ENCODE data around the gene FUZ.
"Not testable (repeated sequence)": the region's sequence is repeated elsewhere in the genome, so short reads cannot be mapped to it uniquely, and the experiment has no call there.

FUZ gene

DNA sequence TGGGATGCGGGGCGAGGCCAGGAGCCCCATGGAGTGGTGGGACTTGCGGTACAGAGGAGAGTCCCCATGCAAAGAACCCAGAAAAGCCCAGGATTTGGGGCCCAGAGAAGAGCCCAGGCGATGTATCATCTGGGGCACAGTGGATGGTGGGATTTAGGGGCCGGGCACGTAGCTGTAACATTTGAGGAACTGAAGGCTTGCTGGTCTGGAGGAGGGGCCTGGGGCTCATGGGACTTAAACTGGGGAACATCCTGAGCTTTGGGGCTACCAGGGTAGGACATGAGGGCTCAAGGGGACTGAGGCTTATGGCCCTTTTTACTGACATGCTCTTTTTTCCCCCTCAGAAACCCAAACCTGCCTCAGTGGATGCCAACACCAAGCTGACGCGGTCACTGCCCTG is 18.5 kb upstream of the FUZ start:
- DNase-seq (ENCODE audit: low read depth in 2 of 2): no peak

DNA sequence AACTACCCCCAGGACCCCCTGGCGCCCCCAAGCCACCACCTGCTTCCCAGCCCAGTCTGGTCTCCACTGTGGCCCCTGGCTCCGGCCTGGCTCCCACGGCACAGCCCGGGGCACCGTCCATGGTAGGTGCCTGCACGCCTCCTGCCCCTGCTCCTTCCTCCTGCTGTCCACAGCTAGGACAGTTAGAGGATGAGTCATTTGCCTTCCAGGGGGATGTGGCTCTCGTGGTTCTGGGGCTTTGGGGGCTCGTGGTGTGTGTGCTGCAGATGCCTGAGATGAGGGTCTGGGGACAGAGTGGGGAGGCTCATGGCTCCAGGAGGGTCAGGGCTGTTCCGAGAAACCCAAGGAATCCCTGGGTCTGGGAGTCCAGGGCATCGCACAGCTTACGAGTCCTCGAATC is 17.7 kb upstream of the FUZ start:
- no peak for DNase-seq (ENCODE audit: low read depth in 2 of 2)

DNA sequence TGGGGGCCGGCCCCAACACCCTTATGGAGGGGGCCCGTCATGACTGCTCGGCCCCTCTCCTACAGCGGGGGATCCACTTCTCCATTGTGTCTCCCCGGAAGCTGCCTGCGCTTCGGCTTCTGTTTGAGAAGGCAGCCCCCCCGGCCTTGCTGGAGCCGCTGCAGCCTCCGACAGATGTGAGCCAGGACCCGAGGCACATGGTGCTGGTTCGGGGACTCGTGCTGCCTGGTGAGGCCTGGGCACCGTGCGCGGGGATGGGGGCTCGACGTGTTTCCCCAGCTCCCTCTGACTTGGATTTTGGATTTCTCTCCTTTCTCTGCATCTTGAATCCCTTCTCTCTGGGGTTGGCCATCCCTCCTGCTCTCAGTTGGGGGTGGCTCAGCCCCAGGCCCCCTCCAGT is 16.6 kb upstream of the FUZ start:
- DNase-seq (ENCODE audit: low read depth in 2 of 2): no peak

DNA sequence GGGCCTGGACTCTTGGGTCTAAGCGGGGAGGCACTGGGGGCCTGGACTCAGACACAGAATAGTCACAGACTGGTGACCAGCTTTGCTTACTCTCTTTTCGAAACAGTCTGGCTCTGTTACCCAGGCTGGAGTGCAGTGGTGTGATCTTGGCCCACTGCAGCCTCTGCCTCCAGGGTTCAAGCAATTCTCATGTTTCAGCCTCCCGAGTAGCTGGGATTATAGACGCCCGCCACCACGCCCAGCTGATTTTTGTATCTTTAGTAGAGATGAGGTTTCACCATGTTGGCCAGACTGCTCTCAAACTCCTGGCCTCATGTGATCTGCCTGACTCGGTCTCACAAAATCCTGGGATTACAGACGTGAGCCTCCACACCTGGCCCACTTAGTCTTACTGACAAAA is 16.1 kb upstream of the FUZ start:
- DNase-seq (ENCODE audit: low read depth in 2 of 2): no peak

DNA sequence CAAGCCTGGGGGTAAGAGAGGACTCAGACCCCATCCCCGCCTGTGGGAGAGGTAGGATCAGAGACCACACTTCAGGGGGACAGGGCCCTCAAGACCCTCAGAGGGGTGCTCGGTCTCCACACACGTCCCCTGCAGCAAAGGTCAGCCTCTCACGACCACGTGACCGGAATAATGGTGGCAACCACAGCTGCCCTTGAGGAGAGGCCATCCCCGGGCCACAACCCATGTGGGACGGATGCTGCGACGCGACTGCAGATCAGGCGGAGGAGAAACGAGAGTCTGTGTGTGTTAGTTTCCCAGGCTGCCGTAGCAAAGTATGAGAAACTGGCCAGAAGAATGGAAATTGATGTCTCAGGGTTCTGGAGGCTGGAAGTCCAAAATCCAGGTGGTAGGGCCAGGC is 13.9 kb upstream of the FUZ start:
- DNase-seq (ENCODE audit: low read depth in 2 of 2): no peak

DNA sequence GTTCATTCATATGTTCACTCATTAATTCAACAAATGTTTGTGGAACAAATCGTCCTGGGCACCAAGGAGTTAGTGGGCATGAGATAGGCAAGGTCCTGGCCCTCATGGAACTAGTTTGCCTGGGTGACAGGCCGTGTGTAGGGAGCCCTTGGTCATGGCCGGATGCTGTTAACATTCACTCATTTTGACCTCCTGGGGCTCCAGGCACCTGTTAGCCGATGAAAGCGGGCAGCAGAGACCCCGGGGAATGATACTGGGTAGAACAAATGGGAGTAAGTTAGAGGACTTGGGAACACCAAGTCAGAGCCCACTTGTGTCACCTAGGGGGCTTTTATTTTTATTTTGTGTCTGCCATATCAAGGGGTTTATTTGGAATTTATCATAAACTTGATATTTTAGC is 11.6 kb upstream of the FUZ start:
- no peak for DNase-seq (ENCODE audit: low read depth in 2 of 2)

DNA sequence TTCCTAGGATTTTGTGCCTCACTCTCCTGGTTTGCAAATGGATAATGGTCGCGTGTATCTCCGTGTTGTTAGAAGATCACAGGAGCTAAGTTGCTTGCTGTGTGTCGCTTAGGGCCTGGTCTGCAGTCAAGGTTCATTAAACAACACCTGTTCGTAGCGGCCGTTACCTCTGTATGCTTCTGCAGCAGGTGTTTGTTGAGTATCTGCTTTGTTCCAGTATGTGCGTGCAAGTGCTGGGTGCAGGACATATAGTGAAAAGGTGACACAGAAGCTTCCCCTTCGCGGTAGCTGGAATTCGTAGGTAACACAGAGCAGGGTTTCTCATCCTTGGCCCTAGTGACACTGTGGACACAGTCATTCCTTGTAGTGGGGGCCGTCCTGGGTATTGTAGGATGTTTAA is 10.4 kb upstream of the FUZ start:
- no peak for DNase-seq (ENCODE audit: low read depth in 2 of 2)

DNA sequence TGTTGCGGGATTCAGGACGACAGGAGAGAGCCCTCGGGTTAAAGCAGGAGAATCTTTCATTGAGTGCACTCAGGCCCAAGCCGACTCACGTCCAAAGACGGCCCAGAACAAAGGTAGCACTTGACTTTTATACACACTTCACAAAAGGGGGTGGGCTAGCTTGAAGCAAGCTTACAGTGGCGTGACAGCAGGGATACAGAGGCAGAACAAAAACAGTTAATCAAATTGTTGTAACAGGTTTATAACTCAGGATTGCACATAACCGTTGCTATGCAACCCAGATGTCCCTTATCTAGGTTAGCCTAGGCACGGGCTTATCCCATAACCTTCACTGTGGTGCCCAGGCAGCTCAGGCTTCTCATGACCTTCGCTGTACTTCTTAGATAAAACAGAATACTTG is 7.0 kb upstream of the FUZ start:
- no peak for DNase-seq (ENCODE audit: low read depth in 2 of 2)

DNA sequence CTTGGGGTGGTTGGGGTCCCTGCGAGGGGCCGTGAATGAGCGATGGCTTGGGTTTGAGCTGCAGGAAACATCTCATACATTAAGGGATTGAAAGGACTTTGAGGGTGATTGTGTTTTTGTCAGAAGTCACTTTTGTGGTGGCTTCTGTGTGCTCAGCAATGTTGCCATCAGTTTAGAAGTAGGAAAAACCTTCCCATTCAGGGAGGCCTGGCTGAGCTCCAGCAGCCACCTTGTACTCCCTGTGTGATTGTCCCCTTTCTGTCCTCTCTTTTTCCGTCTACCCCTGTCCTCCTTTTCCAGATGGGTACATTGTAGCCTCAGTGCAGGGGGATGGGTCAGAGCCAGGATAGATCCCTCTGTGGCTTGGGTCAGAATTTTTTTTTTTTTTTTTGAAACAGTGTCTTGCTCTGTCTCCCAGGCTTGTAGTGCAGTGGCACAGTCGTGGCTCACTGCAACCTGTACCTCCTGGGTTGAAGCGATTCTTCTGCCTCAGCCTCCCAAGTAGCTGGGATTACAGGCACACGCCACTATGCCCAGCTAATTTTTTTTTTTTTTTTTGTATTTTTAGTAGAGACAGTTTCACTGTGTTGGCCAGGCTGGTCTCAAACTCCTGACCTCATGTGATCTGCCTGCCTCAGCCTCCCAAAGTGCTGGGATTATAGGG is 6.5 kb upstream of the FUZ start:
- DNase-seq (ENCODE audit: low read depth in 2 of 2): not testable (repeated sequence)

DNA sequence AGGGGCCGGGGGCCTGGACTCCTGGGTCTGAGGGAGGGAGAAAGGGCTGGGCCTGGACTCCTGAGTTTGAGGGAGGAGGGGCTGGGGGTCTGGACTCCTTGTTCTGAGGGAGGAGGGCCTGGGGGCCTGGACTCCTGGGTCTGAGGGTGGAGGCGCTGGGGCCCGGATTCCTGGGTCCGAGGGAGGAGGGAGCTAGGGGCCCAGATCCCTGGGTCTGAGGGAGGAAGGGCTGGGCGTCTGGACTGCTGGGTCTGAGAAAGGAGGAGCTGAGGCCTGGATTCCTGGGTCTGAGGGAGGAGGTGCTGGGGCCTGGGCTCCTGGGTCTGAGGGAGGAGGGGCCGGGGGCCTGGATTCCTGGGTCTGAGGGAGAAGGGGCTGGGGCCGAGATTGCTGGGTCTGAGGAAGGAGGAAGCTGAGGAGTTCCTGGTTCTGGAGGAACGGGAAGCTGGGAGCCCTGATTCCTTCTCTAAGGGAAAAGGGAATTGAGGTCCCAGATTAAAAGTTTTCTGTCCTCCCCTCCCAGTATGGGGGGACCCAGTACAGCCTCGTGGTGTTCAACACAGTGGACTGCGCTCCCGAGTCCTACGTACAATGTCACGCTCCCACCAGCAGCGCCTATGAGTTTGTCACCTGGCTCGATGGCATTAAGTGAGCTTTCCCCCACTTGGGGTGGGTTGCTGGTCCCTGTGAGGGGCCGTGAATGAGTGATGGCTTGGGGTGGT is 5.7 kb upstream of the FUZ start:
- DNase-seq (ENCODE audit: low read depth in 2 of 2): no peak

DNA sequence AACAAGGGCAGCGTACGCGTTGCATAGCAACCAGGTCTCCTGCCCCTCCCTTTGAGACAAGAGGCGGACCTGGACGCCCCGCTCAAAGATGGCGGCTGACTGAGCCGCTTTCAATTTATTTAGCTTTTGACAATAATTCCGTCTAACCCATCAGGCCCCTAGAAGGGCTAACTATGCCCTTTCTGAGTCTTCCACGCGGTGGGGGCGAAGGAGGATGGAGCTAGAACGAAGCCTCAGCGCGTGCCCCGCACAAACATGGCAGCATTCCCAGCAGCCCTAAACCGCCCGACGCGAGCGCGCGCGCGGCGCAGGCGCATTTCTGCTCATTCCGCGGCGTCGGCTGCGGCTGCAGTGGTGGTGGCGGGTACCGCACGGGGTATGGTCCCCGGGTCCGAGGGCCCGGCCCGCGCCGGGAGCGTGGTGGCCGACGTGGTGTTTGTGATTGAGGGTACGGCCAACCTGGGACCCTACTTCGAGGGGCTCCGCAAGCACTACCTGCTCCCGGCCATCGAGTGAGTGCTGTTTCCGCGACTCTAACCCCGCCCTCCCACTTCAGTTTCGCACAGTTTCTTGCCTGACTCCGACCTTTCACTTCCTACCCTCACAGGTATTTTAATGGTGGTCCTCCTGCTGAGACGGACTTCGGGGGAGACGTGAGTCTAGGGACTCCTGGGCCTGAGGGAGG is 5.0 kb upstream of the FUZ start, which contains the start of gene MED25:
TSS of gene MED25 (plus strand) at position 326 of the 685 bp plus-strand sequence. CDS start at position 379, 53 bp downstream.
- DNase-seq (ENCODE audit: low read depth in 2 of 2): peak; percentile 67 to 76

DNA sequence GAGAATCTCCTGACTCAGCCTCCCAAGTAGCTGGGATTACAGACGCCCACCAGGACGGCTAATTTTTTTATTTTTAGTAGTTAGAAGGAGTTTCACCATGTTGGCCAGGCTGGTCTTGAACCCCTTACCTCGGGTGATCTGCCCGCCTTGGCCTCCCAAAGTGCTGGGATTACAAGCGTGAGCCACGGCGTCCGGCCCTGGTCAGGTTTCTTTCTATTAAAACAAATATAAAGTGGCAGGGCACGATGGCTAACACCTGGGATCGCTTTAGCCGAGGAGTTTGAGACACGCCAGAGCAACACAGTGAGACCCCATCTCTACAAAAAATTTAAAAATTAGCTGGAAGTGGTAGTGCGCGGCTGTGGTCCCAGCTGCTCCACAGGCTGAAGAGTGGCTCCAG is 3.5 kb upstream of the FUZ start:
- no peak for DNase-seq (ENCODE audit: low read depth in 2 of 2)

DNA sequence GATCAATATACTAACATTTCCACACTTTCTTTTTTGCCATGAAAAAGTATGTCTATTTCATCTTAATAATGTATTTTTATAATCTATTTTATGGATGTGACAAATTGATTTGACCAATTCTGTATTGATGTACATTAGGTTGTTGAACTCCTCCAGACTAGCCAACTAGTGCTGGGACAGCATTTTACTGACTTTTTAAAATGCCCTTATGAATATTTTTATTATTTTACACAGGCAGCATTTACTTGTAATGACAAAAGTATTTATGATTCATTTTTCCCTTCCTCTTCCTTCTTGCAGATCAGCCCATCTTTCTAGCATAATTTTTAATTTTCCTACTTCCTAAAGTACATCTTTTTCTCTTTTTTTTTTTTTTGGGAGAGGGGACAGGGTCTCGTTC is 918 bp upstream of the FUZ start:
- DNase-seq (ENCODE audit: low read depth in 2 of 2): no peak

DNA sequence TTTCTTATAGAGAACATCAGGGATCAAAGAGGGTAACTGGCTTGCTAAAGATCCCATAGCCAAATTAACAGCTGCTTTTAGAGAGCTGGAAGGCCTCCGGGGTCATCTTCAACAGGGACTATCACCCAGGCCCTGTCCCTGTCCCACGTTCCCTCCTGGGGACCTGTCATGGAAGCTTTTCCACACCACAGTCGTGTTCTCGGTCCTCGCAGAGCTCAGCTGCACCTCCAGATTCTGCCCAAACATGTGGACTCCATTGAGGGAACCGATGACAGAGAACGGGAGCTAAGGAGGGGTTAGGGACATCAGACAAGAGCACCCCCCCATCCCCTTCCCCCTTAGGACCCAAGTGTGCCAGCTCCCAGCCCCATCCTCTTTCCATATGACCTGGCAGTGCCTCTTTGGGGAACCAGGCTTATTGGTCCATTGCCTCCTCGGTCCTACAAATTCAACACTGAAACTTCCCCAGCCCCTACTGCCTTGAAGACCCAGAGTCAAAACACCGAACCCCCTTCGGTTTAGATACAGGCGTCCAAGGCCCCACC is 568 bp downstream of the FUZ start:
- DNase-seq (ENCODE audit: low read depth in 2 of 2): no peak

DNA sequence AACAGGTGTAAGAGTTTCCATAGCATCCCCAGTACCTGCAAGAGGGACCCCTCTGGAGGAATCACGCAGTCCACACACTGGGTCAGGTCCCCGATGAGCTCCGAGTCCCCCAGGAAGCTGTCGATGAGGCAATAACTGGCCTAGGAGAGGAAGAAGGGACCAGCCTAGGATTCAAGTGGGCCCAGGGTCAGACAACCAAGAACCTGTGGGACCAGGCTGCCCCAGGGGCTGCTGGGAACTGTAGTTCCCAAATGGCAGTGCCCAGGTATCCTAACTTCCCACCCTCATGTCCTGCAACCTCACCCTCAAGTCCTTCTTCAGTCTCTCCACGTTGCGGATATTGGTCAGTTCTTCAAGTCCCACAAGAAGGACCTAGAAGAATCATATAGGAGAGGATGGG is 1.8 kb downstream of the FUZ start:
- DNase-seq (ENCODE audit: low read depth in 2 of 2): no peak

DNA sequence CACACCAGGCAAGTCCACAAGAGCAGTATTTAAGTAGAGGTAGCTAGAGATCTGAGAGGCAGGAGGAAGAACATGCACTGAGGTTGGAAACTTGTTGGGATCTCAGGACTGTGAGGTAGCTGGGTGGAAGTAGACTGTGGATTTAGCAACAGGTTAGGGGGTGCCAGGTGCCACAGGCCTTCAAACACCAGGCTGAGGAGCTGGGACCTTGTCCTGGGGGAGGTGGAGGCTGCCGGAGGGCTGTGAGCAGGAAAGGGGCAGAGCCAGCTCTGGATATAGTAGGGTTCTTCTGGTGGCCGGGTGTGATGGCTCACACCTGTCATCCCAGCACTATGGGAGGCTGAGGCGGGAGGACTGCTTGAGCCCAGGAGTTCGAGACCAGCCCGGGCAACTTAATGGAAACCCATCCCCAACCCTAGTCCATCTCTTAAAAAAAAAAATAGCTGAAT is 3.1 kb downstream of the FUZ start:
- DNase-seq (ENCODE audit: low read depth in 2 of 2): no peak

DNA sequence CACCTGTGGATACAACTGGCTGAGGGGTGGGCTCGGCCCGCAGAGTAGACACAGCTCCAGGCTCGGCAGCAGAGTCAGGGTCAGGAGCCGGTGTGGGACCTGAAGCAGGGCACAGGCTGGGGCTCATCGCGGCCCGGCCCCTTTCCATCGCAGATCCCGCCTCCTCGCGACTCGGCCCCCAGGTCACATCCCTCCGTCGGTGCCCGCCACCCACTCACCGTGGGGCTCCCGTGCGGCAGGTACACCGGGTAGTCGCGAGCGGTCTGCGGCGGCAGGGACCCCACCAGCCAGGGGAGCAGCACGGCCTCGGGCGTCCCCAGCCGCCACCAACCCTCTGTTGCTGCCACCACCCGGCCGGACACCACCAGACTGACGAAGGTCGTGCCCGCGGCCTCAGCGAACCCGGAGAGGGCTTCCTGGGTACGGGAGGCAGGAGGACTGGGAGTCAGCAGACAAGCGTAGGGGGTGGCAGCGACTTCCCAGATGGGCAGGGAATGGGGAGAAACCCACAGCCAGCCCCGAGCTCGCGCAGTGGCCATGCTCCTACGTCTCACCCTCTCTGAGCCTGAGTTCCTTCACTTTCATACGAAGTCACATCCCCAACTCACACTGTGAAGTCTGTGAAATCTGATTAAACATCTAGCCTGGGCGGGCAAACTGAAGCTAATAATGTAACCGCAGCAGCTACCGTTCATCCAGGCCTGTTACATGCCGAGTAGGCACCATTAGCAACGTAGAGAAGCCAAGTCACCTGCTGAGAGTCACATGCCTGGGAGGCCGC is 3.7 kb downstream of the FUZ start:
- peak in 1 of 2 donors; percentile 25 for DNase-seq (ENCODE audit: low read depth in 2 of 2)

DNA sequence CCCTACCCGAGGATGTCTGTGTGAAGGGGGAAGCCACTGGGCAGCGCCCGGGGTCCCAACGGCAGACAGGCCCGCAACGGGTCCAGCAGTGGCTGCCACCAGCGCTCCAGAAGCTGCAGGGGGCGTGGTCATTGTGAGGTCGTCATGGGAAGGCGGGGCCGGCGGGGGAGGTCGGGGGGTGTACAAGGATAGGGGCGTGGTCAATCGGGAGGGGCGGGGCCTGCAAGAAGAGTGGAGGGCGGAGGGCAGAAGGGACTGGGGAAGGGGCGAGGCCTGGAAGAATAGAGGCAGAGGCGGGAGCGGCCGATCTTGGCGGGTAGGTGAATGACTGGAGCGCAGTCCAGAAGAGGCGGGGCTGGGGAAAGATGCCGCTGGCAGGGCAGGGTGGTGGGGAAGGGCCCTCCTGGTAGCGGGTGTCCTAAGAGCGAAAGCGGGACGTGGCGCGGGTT is 4.4 kb downstream of the FUZ start:
- DNase-seq (ENCODE audit: low read depth in 2 of 2): peak; percentile 71 to 73

DNA sequence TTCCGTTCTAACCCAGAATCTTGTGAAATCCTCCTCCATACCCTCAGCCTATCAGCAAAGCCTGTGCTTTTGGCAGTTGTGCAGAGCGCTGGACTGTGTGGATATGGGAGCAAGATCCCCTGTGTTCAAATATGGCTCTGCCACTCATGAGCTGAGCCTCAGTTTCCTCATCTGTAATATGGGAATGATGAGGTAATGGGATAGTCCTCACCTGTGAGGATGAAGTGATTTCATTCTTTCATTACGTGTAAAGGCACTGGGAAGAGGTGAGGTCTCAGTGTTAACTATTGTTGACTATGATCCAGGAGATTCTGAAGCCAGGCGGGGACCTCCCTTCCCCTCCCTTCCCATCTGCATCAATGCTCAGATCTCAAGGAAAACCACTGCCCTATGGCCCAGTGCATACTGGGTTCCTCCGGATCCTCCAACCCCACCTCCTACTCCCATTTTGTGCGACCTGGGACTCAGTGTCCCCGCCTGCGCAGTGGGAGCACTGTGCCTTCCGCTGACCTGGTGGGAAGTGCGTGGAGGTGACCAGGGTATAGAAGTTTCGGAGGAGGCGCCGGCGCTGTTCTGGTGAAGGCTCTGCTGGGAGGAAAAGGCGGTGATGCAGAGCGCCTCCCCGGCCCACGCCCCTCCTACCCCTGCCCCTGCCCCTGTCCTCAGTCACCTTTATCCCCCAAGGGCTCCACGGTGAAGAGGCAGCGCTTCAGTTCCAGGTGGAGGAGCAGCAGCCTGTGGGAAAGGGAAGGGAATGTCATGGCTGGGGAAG is 5.0 kb downstream of the FUZ start:
- no peak for DNase-seq (ENCODE audit: low read depth in 2 of 2)

DNA sequence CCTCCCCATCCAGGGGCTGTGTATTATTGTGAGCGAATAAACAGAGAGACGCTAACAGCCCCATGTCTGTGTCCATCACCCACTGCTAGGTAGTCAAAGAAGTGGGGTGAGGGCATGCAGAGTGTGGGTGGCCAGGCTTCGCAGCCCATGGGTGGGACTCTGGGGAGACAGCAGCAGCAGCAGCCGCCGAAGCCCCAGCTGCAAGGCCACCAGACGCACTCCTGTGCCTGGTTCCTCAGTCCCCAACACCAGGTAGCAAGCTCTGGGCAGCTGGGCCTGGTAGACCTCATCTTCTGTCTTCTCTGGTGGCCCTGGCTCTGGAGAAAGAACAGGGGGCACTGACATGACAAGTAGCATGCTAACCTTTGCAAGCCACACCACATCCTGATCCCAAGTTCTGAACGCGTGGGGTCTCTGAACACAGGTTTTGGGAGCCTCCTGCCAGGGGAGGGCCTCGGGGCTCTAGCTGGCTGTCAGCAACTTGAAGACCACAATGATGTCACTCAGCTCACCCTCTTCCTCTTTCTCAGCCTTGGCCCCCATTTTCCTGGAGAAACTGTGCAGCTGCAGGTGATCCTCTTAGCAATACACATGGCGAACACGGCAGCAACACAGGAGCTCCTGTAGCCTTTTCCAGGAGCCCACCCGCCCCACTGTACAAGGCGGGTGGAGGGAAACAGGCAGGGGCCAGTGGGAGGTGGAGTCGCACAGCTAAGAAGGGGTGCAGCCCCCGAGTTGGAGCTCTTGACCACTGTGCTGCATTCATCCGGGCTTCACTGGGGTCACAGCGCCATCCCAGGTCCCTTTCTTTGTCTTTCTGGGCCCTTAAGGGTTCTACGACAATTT is 5.8 kb downstream of the FUZ start:
- no peak for DNase-seq (ENCODE audit: low read depth in 2 of 2)

Data from activated CD8-positive, alpha-beta memory T cell treated with anti-CD3 and anti-CD28 coated beads for 4 hours (primary cell).